Right atrium auricular region (tissue), 2 donors: ENCODE results near the gene NCBP2L. TPM values are rescaled to one million over a fixed set of nuclear protein-coding genes. Genes with fewer than 3 reads are reported as not detected.

Experiments used
- DNase-seq: peaks from one replicate; pipeline ENCODE4 v3.0.0-alpha.2; 2019; ENCODE audit warnings: low spot score
- H3K27ac ChIP-seq, 2 donors: fragments of 200-600 bp; sonication (generic); 1 replicate in 1 of 2; 2 replicates in 1 of 2; pipeline ENCODE4 v1.5.1; 2016 to 2019
- H3K27me3 ChIP-seq, 2 donors: fragments of 200-600 bp; sonication (generic); one replicate each; pipeline versions ENCODE4 v1.5.1 to v1.6.0; 2017 to 2019
- H3K36me3 ChIP-seq: fragments of 200-600 bp; sonication (generic); one replicate; pipeline ENCODE4 v1.5.1; 2016
- H3K4me1 ChIP-seq, 2 donors: fragments of 200-600 bp; sonication (generic); one replicate each; pipeline versions ENCODE4 v1.5.1 to v1.6.0; 2017 to 2019
- H3K4me3 ChIP-seq, 2 donors: fragments of 200-600 bp; sonication (generic); 1 replicate in 1 of 2; 2 replicates in 1 of 2; pipeline ENCODE4 v1.5.1; 2017 to 2019; ENCODE audit warnings: mild to moderate bottlenecking in 1 of 2, moderate library complexity in 1 of 2
- H3K9me3 ChIP-seq, 2 donors: fragments of 200-600 bp; sonication (generic); one replicate each; pipeline ENCODE4 v1.5.1; 2019
- CTCF ChIP-seq, 2 donors: fragments of 200-600 bp; sonication (generic); IDR thresholded peaks; one replicate each; pipeline ENCODE4 v1.5.1; 2019; ENCODE audit warnings: antibody characterized with exemption in 2 of 2
- total RNA-seq, 2 donors: library from RNA; depleted of rRNA; stranded (reverse); fragments of >200 nt; gene quantifications; one replicate each; pipeline ENCODE4 v1.1.0, GENCODE V29; 2016

NCBP2L gene
- total RNA-seq, 2 donors from 2014 or later = not detected

- no peaks in the 10 kb centered on the region for H3K9me3 ChIP-seq
- H3K4me1 ChIP-seq = peaks cover 0 to 65% of the 10 kb centered on the region in 2 donors
- H3K27me3 ChIP-seq = no peaks in the 10 kb centered on the region
- H3K4me3 ChIP-seq = no peak overlapping the region
- no peak for TF ChIP-seq CTCF (IDR thresholded peaks at IDR 0.05)
- no peaks in the 10 kb centered on the region for H3K36me3 ChIP-seq
- H3K27ac ChIP-seq = peak overlapping the region; percentile 19 to 30
- no peak for DNase-seq
These were observed 38.8 kb upstream of the NCBP2L start for GRCh38 chrX:107738768-107739167.

- DNase-seq = no peak
- Histone ChIP-seq H3K4me1 (peaks cover 0 to 67% of the 10 kb centered on the region in 2 donors), H3K36me3 (no peaks in the 10 kb centered on the region), H3K9me3 (no peaks in the 10 kb centered on the region), H3K27ac (no peak overlapping the region), H3K27me3 (no peaks in the 10 kb centered on the region), H3K4me3 (no peak overlapping the region)
- no peak for TF ChIP-seq CTCF (IDR thresholded peaks at IDR 0.05)
These were observed 38.0 kb upstream of the NCBP2L start for GRCh38 chrX:107739541-107739940.

GRCh38 chrX:107741404-107741790 lies 36.1 kb upstream of the NCBP2L start:
- Histone ChIP-seq H3K27me3 (no peaks in the 10 kb centered on the region), H3K36me3 (no peaks in the 10 kb centered on the region), H3K4me3 (no peak overlapping the region), H3K27ac (peak overlapping the region; percentile 86 to 93), H3K4me1 (peaks cover 0 to 66% of the 10 kb centered on the region in 2 donors), H3K9me3 (no peaks in the 10 kb centered on the region)
- TF ChIP-seq CTCF (IDR thresholded peaks at IDR 0.05) = no peak
- DNase-seq = no peak

- TF ChIP-seq CTCF (IDR thresholded peaks at IDR 0.05) = no peak
- H3K4me1 ChIP-seq = peaks cover 0 to 65% of the 10 kb centered on the region in 2 donors
- H3K9me3 ChIP-seq = no peaks in the 10 kb centered on the region
- DNase-seq = no peak
- H3K4me3 ChIP-seq = peak overlapping the region in 1 of 2 donors; percentile 22
- peak overlapping the region; percentile 86 to 93 for H3K27ac ChIP-seq
- no peaks in the 10 kb centered on the region for H3K36me3 ChIP-seq
- no peaks in the 10 kb centered on the region for H3K27me3 ChIP-seq
These were observed 34.8 kb upstream of the NCBP2L start for GRCh38 chrX:107742700-107743191.

GRCh38 chrX:107743995-107744394 lies 33.5 kb upstream of the NCBP2L start:
- Histone ChIP-seq H3K4me3 (no peak overlapping the region), H3K4me1 (peaks cover 0 to 66% of the 10 kb centered on the region in 2 donors), H3K36me3 (no peaks in the 10 kb centered on the region), H3K27me3 (no peaks in the 10 kb centered on the region), H3K27ac (peak overlapping the region; percentile 86 to 93), H3K9me3 (no peaks in the 10 kb centered on the region)
- TF ChIP-seq CTCF (IDR thresholded peaks at IDR 0.05) = no peak
- DNase-seq = no peak

- TF ChIP-seq CTCF (IDR thresholded peaks at IDR 0.05) = no peak
- peaks cover 0 to 63% of the 10 kb centered on the region in 2 donors for H3K4me1 ChIP-seq
- H3K9me3 ChIP-seq = no peaks in the 10 kb centered on the region
- H3K36me3 ChIP-seq = no peaks in the 10 kb centered on the region
- H3K4me3 ChIP-seq = no peak overlapping the region
- DNase-seq = no peak
- no peaks in the 10 kb centered on the region for H3K27me3 ChIP-seq
- no peak overlapping the region for H3K27ac ChIP-seq
These were observed 32.7 kb upstream of the NCBP2L start for GRCh38 chrX:107744868-107745267.
